Neural cell (in vitro differentiated cells): ENCODE measurements around the gene PCSK9.
"Not testable (repeated sequence)": the region's sequence is repeated elsewhere in the genome, so short reads cannot be mapped to it uniquely, and the experiment has no call there.

ENCODE experiments used
- CTCF ChIP-seq: fragments of 450-650 bp; IDR thresholded peaks from 2 replicates; pipeline ENCODE4 v1.5.1; 2014; ENCODE audit warnings: antibody characterized with exemption, mild to moderate bottlenecking, moderate library complexity; ENCODE audit not compliant: poor library complexity, severe bottlenecking
- EP300 ChIP-seq: fragments of 450-650 bp; conservative IDR thresholded peaks from 2 replicates; pipeline ENCODE4 v1.6.1; 2014; ENCODE audit warnings: antibody characterized with exemption, mild to moderate bottlenecking, moderate library complexity; ENCODE audit not compliant: poor library complexity, severe bottlenecking
- EZH2 ChIP-seq: fragments of 200-600, 300-800 bp; shearing (Covaris generic), sonication (generic); IDR thresholded peaks from 2 replicates; pipeline ENCODE4 v1.6.1; 2014; ENCODE audit warnings: antibody characterized with exemption, low read length, borderline replicate concordance, mild to moderate bottlenecking; ENCODE audit not compliant: insufficient read depth, poor library complexity, severe bottlenecking
- POLR2AphosphoS5 ChIP-seq: IDR thresholded peaks from 2 replicates; pipeline ENCODE4 v1.6.1; 2012
- RAD21 ChIP-seq: fragments of 450-650 bp; conservative IDR thresholded peaks from 2 replicates; pipeline ENCODE4 v1.6.1; 2014; ENCODE audit warnings: antibody characterized with exemption, mild to moderate bottlenecking, moderate library complexity
- SMC3 ChIP-seq: fragments of 450-650 bp; conservative IDR thresholded peaks from 2 replicates; pipeline ENCODE4 v1.6.1; 2014; ENCODE audit warnings: antibody characterized with exemption, mild to moderate bottlenecking, moderate library complexity; ENCODE audit not compliant: poor library complexity
- TF ChIP-seq, protein P1 (sequence below): IDR thresholded peaks from 2 replicates; pipeline ENCODE4 v1.6.1; 2012; ENCODE audit warnings: borderline replicate concordance

DNA sequence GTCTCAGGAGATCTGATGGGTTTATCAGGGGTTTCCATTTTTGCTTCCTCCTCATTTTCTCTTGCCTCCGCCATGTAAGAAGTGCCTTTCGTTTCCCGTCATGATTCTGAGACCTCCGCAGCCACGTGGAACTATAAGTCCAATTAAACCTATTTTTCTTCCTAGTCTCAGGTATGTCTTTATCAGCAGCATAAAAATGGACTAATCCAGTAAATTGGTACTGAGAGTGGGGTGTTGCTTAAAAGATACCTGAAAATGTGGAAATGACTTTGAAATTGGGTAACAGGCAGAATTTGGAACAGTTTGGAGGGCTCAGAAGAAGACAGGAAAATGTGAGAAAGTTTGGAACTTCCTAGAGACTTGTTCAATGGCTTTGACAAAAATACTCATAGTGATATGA is 8.2 kb upstream of the PCSK9 start:
- TF ChIP-seq EP300, POLR2AphosphoS5, CTCF, SMC3, EZH2, RAD21: not testable (repeated sequence)
- TF ChIP-seq, protein P1, sequence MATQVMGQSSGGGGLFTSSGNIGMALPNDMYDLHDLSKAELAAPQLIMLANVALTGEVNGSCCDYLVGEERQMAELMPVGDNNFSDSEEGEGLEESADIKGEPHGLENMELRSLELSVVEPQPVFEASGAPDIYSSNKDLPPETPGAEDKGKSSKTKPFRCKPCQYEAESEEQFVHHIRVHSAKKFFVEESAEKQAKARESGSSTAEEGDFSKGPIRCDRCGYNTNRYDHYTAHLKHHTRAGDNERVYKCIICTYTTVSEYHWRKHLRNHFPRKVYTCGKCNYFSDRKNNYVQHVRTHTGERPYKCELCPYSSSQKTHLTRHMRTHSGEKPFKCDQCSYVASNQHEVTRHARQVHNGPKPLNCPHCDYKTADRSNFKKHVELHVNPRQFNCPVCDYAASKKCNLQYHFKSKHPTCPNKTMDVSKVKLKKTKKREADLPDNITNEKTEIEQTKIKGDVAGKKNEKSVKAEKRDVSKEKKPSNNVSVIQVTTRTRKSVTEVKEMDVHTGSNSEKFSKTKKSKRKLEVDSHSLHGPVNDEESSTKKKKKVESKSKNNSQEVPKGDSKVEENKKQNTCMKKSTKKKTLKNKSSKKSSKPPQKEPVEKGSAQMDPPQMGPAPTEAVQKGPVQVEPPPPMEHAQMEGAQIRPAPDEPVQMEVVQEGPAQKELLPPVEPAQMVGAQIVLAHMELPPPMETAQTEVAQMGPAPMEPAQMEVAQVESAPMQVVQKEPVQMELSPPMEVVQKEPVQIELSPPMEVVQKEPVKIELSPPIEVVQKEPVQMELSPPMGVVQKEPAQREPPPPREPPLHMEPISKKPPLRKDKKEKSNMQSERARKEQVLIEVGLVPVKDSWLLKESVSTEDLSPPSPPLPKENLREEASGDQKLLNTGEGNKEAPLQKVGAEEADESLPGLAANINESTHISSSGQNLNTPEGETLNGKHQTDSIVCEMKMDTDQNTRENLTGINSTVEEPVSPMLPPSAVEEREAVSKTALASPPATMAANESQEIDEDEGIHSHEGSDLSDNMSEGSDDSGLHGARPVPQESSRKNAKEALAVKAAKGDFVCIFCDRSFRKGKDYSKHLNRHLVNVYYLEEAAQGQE: not testable (repeated sequence)
